ENCODE results near the gene POU3F4.

The POU3F4 gene

DNA sequence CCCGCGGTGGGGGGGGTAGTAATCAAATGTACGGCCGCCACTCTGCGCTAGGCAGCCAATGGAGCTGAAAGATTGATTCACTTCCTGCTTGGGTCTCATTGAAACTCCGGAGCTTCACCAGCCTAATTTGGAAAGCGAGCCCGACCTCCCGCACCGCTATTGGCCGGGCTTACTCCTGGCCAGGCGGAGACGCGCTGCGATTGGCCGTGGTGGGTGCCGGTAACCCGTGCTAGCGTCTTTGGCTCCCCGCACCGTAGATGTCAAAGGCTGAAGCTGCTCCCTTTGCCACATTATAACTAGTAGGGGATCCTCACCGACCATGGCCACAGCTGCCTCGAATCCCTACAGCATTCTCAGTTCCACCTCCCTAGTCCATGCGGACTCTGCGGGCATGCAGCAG is at the start of gene POU3F4:
Gene POU3F4, plus strand, starts transcription at position 285 of the 400 bp plus-strand sequence. Its CDS starts 35 bp downstream, at position 320.
- DNase-seq = no peak

- DNase-seq = no peak
Observed at GRCh38 chrX:83469551-83469950, 38.5 kb upstream of the POU3F4 start.

- DNase-seq = no peak
Observed at GRCh38 chrX:83495898-83496297, 12.2 kb upstream of the POU3F4 start.

- DNase-seq = no peak
Observed at GRCh38 chrX:83501003-83501402, 7.1 kb upstream of the POU3F4 start.

GRCh38 chrX:83501530-83501929 is 6.6 kb upstream of the POU3F4 start:
- DNase-seq = no peak

DNA sequence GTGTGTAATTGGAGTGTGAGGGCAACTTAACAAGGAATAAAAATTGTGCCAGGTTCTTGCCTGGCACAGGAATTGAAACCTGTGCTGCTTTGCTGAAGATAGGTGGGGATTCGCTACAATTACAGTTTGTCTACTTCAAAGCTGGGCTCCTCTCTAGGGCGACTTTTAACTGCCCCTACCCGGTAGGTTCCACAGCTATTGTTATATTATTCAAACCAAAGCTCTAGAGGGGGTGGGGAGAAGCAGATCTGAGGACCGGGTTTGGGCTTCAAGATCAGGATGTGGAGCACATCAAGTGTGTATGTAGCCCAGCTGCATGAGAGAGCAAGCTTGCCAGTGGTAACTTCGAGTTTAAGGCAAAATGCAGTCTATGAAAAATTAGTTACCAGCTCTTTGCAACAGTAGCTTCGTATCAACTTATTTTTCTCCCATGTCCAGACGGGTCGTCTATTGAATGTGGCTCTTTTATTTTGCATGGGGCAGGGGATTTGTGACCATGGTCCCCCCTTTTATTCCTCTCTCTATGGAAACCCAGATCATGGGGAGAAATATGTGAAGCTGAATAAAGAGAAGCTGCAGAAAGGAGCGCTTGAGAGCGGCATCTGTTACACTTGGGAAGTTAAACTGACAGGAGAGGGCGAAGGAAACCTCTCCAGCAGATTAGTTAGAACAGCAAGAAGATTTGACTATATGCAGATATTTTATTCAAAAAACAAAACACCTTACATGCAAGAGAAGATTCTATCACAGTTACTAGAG is 3.2 kb upstream of the POU3F4 start:
- DNase-seq = no peak

DNA sequence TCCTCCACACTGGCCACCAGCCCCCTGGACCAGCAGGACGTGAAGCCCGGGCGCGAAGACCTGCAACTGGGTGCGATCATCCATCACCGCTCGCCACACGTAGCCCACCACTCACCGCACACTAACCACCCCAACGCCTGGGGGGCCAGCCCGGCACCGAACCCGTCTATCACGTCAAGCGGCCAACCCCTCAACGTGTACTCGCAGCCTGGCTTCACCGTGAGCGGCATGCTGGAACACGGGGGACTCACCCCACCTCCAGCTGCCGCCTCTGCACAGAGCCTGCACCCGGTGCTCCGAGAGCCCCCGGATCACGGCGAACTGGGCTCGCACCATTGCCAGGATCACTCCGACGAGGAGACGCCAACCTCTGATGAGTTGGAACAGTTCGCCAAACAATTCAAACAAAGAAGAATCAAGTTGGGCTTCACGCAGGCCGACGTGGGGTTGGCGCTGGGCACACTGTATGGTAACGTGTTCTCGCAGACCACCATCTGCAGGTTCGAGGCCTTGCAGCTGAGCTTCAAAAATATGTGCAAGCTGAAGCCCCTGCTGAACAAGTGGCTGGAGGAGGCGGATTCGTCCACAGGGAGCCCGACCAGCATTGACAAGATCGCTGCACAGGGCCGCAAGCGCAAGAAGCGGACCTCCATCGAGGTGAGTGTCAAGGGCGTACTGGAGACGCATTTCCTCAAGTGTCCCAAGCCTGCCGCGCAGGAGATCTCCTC is 600 bp downstream of the POU3F4 start:
- DNase-seq = no peak

GRCh38 chrX:83509254-83509801 is 1.2 kb downstream of the POU3F4 start:
- no peak for DNase-seq

- DNase-seq = no peak
Observed at GRCh38 chrX:83510510-83511062, 2.5 kb downstream of the POU3F4 start.

GRCh38 chrX:83511208-83511607 is 3.1 kb downstream of the POU3F4 start:
- no peak for DNase-seq

- DNase-seq = no peak
Observed at GRCh38 chrX:83512111-83512510, 4.0 kb downstream of the POU3F4 start.

DNA sequence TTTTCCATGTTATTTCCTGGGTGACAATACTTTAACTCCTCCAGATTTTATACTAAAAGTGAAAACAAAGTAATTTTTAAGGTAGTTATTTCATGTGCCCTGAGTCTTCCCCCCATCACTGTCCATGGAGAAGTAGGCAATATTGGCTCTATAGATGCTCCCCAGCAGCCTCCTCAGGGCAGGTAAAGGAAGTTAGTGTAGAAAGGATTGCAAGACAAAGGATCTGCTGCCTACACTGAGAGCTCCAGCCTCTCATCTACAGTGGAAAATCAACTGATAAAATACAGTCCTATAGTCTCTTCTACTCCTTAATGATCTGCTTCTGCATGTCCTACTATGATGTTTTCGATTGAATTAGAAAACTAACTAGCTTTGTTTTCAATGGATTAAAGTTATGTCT is 8.5 kb downstream of the POU3F4 start:
- no peak for DNase-seq

DNA sequence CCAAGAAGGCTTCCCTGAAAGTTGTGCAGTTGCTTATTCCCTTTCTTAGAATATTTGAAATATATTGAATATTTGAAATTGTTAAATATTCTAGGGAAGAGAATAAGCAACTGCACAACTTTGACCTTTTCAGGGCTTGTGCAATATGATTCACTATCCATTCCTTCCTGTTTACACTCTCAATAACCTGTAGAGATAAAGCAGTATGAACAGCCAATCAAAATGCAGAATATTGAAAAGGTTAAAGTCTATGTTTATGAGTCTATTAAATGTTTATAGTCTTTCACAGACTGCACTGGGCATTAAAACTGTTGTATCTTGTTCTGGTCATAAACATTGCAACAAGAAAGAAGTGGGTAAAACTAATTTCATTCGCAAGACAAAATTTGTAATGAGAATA is 13.8 kb downstream of the POU3F4 start:
- DNase-seq = no peak

GRCh38 chrX:83529950-83530349 is 21.9 kb downstream of the POU3F4 start:
- DNase-seq = no peak

- no peak for DNase-seq
Observed at GRCh38 chrX:83535417-83536196, 27.5 kb downstream of the POU3F4 start.
